Colonic mucosa (tissue), 4 donors: Measurements from ENCODE around the gene AGBL1. TPM values are rescaled to one million over a fixed set of nuclear protein-coding genes. Genes with fewer than 3 reads are reported as not detected.

Experiments
- DNase-seq: peaks from one replicate; pipeline ENCODE4 v3.0.0-alpha.2; 2020
- H3K27ac ChIP-seq: fragments of 200-600 bp; one replicate; pipeline ENCODE4 v1.8.0; 2021
- H3K27me3 ChIP-seq: fragments of 200-600 bp; one replicate; pipeline ENCODE4 v1.8.0; 2021
- H3K36me3 ChIP-seq: fragments of 200-600 bp; one replicate; pipeline ENCODE4 v1.8.0; 2021
- H3K4me1 ChIP-seq: fragments of 200-600 bp; one replicate; pipeline ENCODE4 v1.8.0; 2021; ENCODE audit warnings: mild to moderate bottlenecking
- H3K4me3 ChIP-seq: fragments of 200-600 bp; one replicate; pipeline ENCODE4 v1.8.0; 2021
- H3K9ac ChIP-seq, 2 donors: one replicate each; pipeline ENCODE4 v1.7.0; 2013; ENCODE audit warnings: control low read depth in 2 of 2, low read depth in 2 of 2, low read length in 2 of 2
- H3K9me3 ChIP-seq: fragments of 200-600 bp; one replicate; pipeline ENCODE4 v1.8.0; 2021
- intact Hi-C: fragments of 100-400 bp; cut with DNase I; formaldehyde crosslinking; loops from one replicate; pipeline ENCODE4 v1.14.1; 2022
- total RNA-seq, 2 donors: library from RNA; stranded (reverse); fragmentation: NEBNext Ultra II Directional in 1 of 2; extraction: Animal tissue kit (Norgen Biotek cat#: 25700) in 1 of 2; gene quantifications; one replicate each; pipeline ENCODE4 v1.2.1, GENCODE V29; 2021
- TF ChIP-seq, protein P1 (sequence below): fragments of 200-600 bp; IDR thresholded peaks from one replicate; pipeline ENCODE4 v1.8.0; 2022; ENCODE audit warnings: antibody characterized with exemption, mild to moderate bottlenecking
- donor health status: healthy.
- donor health status: DM: no; HTN: no; CAD: no.
- donor health status: DM: no; HTN: no; CAD: no.

Gene AGBL1
- total RNA-seq, 2 donors from 2014 or later = 0.10 to 0.24 TPM

DNA sequence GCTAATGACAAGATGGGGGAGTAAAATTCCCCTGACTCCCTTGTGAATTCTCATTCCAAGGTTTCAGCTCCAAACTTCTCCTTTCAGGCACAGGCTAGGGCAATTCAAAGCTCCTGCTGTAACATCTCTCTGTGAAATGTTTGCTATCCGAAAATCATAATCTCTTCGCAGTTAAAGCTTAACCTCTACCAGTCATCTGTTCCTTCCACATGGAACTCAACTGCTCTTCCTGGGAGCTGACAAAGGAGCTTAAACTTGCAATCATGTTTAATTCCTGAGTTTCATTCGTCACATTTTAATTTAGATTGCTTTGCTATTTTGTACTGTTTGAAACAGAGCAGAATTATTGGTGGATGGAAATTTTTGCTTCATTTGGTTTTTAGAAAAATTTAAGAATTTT lies 328.6 kb downstream of the AGBL1 start:
- Histone ChIP-seq H3K27ac (no peak overlapping the region), H3K9ac (no peak overlapping the region), H3K36me3 (no peaks in the 10 kb centered on the region), H3K4me1 (no peaks in the 10 kb centered on the region), H3K9me3 (no peaks in the 10 kb centered on the region), H3K4me3 (no peak overlapping the region), H3K27me3 (no peaks in the 10 kb centered on the region)
- intact Hi-C loops = no loop called here
- TF ChIP-seq, protein P1, sequence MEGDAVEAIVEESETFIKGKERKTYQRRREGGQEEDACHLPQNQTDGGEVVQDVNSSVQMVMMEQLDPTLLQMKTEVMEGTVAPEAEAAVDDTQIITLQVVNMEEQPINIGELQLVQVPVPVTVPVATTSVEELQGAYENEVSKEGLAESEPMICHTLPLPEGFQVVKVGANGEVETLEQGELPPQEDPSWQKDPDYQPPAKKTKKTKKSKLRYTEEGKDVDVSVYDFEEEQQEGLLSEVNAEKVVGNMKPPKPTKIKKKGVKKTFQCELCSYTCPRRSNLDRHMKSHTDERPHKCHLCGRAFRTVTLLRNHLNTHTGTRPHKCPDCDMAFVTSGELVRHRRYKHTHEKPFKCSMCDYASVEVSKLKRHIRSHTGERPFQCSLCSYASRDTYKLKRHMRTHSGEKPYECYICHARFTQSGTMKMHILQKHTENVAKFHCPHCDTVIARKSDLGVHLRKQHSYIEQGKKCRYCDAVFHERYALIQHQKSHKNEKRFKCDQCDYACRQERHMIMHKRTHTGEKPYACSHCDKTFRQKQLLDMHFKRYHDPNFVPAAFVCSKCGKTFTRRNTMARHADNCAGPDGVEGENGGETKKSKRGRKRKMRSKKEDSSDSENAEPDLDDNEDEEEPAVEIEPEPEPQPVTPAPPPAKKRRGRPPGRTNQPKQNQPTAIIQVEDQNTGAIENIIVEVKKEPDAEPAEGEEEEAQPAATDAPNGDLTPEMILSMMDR = no peak
- no peak for DNase-seq

DNA sequence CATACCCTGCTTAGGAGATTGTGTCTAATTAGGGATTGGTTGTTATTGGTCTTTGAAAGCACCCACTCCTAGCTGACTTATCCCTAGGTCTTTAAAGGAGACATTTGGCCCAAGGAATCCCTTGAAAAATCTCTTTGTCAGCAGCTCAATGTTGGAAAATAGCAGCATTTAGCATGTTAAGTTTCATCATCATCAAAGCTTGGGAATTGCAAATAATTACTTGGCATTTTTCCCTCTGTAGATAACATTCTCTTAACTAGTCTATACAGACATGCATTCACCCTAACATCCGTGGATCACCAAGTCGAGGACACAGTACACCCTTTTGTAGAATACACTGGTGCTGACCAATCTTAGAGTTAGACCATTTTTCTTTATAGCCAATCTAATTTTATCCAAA lies 332.2 kb downstream of the AGBL1 start:
- Histone ChIP-seq H3K27me3 (no peaks in the 10 kb centered on the region), H3K9me3 (no peaks in the 10 kb centered on the region), H3K27ac (no peak overlapping the region), H3K36me3 (no peaks in the 10 kb centered on the region), H3K4me3 (no peak overlapping the region), H3K4me1 (no peaks in the 10 kb centered on the region), H3K9ac (no peak overlapping the region)
- DNase-seq = no peak
- TF ChIP-seq, protein P1 = no peak
- intact Hi-C loops = no loop called here

DNA sequence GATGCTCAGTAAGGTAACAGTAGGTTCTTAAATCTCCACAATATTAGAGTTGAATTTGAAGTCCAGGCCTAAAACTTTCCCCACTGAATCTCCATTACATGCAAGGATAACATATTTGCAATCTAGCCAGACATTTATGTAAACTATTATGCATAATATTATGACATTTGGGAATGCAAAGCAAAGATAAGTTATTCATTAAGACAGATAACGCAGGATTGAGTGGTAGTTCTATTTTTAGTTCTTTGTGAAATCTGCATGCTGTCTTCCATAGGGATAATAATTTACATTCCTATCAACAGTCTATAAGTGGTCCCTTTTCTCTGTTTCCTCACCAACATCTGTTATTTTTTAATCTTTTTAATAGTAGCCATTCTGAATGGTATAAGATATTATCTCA lies 333.5 kb downstream of the AGBL1 start:
- no peak for DNase-seq
- Histone ChIP-seq H3K4me1 (no peaks in the 10 kb centered on the region), H3K4me3 (no peak overlapping the region)

DNA sequence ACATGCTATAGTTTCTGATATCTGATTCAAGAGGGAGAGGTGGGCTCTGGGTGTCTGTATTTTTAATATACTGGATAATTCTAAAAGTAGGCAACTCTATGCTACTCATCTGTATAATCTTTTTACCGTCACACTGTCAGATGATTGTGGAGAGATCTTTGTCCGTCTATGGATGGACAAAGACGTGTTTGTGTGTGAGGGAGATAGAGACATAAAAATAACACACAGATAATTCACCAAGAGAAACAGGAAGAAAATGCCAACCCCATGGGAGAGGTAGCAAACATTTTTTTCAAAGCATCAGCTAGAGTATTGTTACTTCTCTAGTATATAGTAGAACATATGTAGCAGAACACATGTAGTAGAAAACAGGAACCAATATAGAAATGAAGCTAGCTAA lies 346.1 kb downstream of the AGBL1 start:
- TF ChIP-seq, protein P1 = no peak
- Histone ChIP-seq H3K4me1 (no peaks in the 10 kb centered on the region), H3K9ac (no peak overlapping the region), H3K9me3 (no peaks in the 10 kb centered on the region), H3K27ac (no peak overlapping the region), H3K36me3 (no peaks in the 10 kb centered on the region), H3K27me3 (no peaks in the 10 kb centered on the region), H3K4me3 (no peak overlapping the region)
- DNase-seq = no peak
- intact Hi-C loops = loop anchor here (10.0 kb wide), 1 partner anchor 59 kb away; no protein-coding TSS in a partner anchor

More for the DNA sequence above, 333.5 kb downstream of the AGBL1 start:
- H3K27me3 ChIP-seq = no peaks in the 10 kb centered on the region
- H3K36me3 ChIP-seq = no peaks in the 10 kb centered on the region
- TF ChIP-seq, protein P1 = no peak
- H3K9ac ChIP-seq = no peak overlapping the region
- H3K9me3 ChIP-seq = no peaks in the 10 kb centered on the region
- intact Hi-C loops = no loop called here
- H3K27ac ChIP-seq = no peak overlapping the region

DNA sequence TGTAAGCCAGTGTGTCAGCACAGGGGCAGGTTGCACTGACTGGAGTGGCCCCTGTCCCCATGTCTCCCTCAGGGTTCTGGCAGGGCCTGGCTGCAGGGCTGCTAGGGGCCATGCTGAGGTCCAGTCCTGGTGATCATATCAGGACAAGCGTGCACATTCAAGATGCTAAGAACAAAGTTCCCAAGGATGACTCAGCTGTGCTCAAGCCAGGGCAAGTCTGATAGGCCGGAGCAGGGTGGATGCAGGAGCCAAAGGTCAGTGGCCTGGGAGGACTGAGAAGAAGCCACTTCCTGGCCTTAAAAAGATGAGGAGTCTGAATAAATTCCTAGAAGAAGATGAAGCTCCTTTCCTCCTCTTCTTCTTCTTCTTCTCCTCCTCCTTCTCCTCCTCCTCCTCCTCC lies 353.2 kb downstream of the AGBL1 start:
- DNase-seq = no peak
- Histone ChIP-seq H3K4me1 (no peaks in the 10 kb centered on the region), H3K9me3 (no peaks in the 10 kb centered on the region), H3K27ac (no peak overlapping the region), H3K4me3 (no peak overlapping the region), H3K27me3 (no peaks in the 10 kb centered on the region), H3K9ac (no peak overlapping the region), H3K36me3 (no peaks in the 10 kb centered on the region)
- intact Hi-C loops = no loop called here
- TF ChIP-seq, protein P1 = no peak

DNA sequence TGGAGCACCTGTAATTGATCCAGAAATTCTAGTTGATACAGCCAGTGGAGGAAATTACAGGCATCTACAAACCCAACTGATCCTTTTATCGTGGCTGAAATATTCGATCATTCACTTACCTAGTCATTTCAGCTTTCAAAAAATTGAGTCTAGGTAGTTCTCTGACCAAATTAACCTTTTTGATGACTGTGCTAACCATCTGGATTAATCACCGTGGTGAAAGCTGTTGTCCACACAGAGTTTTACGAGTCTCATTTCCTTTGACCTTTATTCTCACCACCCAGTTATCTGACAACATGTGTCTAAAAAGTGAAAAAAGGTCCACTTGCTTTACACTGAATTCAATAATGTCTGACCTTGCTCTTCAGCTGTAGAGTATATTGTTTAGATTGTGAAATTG lies 354.3 kb downstream of the AGBL1 start:
- H3K4me3 ChIP-seq = no peak overlapping the region
- no peaks in the 10 kb centered on the region for H3K9me3 ChIP-seq
- intact Hi-C loops = no loop called here
- H3K27ac ChIP-seq = no peak overlapping the region
- no peak overlapping the region for H3K9ac ChIP-seq
- H3K4me1 ChIP-seq = no peaks in the 10 kb centered on the region
- no peaks in the 10 kb centered on the region for H3K36me3 ChIP-seq
- no peak for DNase-seq
- TF ChIP-seq, protein P1 = no peak
- no peaks in the 10 kb centered on the region for H3K27me3 ChIP-seq
